GM19372 (cell line): Measurements from ENCODE around the gene ARL2.
"Not testable (repeated sequence)": the region's sequence is repeated elsewhere in the genome, so short reads cannot be mapped to it uniquely, and the experiment has no call there.

Experiments
- ATAC-seq: cut with Tn5 transposase; IDR thresholded peaks from one replicate; pipeline ENCODE4 v1.9.1; 2021; ENCODE audit warnings: mild to moderate bottlenecking, low read depth, moderate library complexity; ENCODE audit not compliant: unreplicated experiment

Gene ARL2

DNA sequence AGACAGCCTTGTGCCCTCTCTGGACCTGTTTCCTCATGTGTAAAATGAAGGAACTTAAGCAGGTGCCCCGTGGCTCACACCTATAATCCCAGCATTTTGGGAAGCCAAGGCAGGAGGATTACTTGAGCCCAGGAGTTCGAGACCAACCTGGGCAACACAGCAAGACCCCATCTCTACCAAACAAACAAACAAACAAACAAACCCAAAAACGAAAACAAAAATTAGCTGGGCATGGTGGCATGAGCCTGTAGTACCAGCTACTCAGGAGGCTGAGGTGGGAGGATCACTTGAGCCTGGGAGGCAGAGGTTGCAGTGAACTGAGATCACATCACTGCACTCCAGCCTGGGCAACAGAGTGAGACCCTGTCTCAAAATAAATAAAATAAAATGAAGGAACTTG lies 10.0 kb upstream of the ARL2 start:
- ATAC-seq: not testable (repeated sequence)

DNA sequence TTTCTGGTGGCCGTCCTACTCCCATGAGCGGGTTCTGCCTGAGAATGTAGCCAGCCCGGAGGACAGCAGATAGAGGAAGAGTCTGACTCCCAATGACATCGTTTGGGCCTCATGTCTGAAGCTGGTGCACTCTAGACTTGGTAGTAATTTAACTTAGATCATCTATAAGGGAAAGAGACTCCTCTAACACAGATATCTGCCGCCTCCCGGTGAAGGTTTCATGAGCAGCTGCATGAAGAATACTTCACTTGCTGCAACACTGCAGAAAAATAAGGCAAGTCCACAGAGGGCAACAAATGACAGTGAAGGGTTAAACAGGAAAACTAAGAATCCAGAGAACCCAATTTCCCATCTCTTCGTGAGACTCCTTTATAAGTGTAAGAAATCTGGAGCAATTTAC lies 5.9 kb upstream of the ARL2 start:
- ATAC-seq: no peak

DNA sequence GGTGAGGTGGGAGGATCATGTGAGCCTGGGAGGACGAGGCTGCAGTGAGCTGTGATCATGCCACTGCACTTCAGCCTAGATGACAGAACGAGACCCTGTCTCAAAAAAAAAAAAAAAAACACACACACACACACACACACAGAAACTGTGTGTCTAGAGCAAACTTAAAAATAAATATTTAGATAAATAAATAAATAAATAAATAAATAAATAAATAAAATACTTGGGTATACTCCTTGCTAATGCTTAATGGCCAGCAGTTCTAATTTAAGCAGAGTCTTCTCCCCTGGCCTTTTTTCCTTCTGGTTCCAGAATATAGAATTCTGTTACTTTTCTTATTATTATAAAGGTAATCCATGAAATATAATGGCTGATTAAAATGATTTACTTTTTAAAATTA lies 5.1 kb upstream of the ARL2 start:
- ATAC-seq: no peak

DNA sequence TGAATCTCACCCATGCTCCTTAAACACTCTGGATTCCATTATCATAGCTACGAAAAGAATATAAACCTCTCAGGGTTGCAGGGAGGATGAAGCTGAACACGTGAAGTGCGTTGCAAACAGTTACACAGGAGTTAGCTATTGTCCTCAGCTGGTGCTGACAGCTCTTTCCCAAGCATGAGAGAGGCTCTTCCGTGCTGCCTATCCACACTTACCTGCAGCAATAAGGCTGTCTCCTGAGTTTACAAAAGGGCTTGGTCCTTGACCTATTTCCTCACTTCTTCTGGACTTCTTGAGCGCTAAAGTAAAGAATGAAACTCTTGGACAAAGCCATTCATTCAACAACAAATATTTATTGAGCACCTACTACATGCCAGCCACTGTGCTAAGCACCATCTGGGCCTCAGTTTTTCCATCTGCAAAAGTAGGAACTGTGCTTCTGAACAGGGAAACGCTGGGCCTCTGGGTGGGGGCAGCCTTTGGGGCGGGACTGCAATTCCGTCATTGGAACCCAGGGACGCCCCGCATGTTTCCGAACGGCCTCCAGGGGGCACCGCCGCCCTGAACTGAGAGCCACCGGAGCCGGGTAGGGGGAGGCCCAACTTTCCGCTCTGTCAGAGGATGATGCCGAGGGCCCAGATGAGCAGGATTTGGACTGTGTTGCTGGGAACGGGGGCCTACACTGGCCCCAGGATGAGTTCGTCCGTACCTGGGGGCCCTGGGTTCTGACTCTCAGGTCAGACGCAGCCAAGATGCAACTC lies 651 bp upstream of the ARL2 start:
- peak; percentile 63 for ATAC-seq

DNA sequence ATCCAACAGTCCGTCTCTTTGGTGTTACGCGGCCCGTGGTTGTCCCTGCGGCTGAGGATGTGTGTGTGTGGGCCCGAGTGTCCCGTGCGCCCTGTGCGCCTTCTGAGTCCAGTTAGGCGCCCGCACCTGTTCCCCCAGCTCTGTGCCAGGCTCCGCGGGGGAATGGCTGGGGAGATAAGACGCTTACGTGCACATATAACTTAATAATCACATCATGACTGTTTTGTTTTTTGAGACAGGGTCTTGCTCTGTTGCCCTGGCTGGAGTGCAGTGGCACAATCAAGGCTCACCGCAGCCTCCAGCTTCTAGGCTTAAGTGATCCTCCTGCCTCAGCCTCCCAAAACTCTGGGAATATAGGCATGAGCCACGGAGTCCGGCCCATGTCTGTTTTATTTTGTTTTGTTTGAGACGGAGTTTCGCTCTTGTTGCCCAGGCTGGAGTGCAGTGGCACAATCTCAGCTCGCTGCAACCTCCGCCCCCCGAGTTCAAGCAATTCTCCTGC lies 817 bp downstream of the ARL2 start:
- no peak for ATAC-seq

DNA sequence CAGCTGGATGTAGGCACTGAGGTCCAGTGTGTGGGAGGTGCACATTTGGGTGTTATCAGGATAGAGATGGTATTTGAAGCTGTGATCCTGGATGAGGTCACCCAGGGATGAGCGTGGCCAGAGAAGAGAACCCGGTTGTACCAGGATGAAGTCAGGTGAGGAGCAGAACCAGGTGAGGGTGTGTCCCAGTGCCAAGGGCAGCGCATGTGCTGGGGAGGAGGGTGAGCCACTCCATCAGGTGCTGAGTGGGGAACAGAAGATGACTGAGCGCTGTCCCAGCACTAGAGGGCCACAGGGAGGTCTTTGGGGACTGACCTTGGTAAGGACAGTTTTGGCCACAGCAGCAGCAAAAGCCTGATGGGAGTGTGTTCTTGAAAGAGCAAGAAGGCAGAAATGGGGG lies 2.7 kb downstream of the ARL2 start:
- no peak for ATAC-seq

DNA sequence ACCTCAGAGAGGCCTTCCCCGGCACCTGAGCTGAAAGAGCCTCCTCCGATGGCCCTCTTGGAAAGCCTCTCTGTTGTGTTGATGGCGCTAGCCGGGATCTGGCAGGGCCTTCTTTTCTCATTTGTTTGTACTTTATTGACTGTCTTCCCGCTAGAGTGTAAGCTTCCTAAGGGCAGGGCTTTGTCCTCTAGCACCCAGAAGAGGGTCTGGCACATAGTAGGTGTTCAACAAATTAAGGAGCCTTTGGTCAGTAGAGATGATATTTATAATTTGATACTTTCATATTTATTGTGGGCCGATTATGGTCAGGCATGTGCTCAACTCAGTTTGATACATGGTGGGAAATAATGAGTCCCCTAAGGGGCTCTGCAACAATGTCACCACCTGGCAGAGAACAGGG lies 4.0 kb downstream of the ARL2 start:
- ATAC-seq: no peak

DNA sequence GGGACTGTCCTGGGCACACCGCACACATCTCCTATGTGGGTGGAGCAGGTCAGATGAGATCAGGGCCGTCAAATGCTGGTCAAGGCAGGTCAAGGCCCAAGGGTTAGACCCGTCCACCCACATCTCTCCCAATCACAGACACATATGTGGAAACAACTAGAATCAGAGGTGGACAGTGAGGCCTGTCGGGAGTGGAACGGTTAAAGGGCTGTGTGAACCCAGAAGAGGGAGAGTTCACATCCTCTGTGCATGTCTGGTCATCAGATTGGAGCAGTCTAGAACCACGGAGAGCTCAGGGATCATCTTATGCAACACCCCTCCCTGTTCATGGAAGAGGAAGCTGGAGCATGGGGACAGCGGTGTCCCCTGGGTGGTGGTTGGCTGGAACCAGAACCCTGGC lies 5.9 kb downstream of the ARL2 start:
- ATAC-seq: no peak

DNA sequence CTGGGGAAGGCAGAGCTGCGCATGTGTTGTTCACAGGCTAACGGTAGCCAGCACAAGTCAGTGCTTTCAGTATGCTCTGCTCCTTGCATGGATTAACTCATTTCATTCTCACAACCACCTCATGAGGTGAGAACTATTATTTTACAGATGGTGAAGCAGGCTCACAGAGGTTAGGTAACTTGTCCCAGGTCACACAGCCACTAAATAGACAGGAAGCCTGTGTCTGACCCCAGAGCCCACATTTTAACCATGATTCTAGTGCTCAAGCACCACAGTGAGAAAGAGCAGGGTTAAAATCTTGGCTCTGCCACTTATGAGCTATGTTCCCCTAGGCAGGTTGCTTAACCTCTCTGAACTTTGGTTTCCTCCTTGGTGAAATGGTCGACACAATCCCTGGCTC lies 7.0 kb downstream of the ARL2 start:
- ATAC-seq: no peak

DNA sequence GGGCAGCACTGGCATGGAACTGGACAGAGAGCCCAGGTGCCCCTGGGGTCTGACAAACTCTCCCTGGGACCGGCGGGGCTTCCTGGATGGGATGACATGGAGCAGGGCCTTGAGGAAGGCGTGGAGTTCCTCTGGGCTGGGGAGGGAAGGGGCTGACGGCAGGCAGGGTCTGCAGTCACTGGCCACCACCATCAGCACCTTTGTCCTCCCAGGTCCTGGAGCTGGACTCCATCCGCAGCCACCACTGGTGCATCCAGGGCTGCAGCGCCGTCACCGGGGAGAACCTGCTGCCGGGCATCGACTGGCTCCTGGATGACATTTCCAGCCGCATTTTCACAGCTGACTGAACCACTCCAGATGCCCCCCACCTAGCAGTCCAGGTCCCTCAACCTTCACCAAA lies 7.5 kb downstream of the ARL2 start:
- ATAC-seq: no peak

DNA sequence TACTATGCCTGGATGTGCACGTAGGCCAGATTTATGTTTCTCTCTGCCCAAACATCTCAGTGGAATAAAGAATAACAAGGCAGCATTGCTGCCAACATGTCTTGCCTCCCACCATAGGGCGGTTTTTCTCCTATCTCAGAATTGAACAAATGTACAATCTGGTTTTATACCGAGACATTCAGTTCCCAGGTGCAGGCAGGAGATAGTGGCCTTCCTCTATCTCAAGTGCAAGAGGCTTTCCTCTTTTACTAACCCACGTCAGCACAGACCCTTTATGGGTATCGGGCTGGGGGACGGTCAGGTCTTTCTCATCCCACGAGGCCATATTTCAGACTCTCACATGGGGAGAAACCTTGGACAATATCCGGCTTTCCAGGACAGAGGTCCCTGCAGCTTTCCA lies 9.5 kb downstream of the ARL2 start:
- not testable (repeated sequence) for ATAC-seq

DNA sequence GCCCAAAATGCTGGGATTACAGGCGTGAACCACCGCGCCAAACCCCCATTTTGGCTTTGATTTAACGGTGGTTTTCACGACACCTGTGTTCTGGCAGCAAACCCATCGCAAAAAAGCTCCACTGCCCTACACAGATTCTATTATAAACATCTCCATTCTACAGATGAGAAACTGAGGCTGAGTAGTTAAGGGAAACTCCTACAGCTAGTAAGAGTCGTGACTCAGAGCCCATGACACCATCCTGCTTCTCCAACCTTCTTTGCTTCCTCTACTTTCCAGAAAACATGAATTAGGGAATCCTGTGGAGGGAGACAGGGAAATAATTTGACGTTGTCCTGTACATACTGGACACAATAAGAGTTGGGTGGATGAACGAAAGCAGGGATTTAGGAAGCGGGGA lies 12.8 kb downstream of the ARL2 start:
- no peak for ATAC-seq

DNA sequence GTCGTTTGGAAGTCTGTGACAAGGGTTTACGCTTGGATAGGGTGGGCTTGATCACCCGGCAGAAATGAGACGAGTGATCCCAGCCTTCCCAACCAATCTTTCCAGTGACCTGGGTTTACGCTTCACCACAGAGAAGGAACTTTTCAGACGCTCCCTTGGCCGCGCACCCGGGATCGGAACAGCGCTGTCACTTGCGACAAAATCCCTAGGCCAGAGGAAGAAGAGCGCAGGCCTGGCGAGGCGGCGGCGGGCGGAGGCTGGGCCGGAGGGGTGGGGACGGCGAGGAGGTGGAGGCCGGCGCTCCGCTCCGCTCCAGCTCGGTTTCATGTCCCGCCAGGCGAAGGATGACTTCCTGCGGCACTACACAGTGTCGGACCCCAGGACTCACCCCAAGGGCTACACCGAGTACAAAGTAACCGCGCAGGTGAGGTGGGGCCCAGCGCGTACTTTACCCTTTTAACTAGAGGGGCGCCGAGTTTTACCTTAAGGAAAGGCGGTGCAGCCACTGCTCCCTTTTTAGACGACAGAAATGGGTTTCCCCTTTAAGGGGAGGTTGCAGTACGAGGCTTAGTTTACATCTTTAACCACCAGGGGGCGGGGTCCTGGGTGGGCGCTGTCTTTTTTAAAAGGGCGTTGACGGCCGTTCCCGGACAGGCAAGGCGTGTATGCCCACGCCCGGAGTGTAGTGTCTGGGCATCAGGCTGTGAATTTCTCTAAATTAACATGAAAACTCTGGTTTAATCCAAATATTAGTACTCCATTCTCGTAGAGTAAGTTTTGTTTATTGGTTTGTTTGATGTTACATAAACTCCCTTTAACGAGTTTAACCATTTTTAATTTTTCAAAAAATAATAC lies 13.5 kb downstream of the ARL2 start, which contains the start of gene SNX15:
Gene SNX15 (plus strand): TSS at position 227 of the 855 bp plus-strand sequence. CDS start 99 bp downstream, at position 326.
- ATAC-seq: peak; percentile 84

DNA sequence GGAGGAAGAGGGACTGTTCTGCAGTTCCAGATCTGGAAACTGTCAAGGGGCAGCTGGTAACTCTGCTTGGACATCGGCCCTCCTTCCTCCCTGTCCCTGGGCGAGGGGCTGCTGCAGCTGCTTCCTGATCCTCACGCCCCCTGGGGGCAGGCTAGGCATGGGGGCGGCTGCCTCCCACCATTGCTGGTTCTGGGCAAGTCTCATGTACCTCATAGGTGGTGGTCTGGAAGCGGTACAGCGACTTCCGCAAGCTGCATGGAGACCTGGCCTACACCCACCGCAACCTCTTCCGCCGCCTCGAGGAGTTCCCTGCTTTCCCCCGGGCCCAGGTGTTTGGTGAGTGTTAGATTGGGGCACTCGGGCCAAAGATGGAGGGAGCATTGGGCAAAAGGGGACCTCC lies 18.3 kb downstream of the ARL2 start:
- ATAC-seq: no peak

DNA sequence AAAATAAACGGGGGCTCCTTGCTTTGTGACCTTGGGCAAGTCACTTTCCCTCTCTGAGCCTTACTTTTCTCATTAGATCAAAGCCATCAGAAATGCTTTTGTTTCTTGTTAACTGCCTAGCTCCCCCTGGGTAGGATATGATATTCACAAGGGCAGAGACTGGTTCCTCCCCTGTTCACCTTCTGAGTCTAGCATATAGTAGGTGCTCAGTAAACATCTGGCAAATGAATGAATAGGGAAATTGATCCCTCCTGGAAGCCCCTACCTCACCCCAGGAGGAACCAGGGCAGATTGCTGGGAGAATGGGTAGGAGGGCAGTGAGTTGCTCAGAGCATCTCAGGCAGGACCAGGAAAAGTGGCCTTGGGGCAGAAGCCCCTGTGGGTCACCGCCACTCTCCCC lies 20.5 kb downstream of the ARL2 start:
- ATAC-seq: no peak

DNA sequence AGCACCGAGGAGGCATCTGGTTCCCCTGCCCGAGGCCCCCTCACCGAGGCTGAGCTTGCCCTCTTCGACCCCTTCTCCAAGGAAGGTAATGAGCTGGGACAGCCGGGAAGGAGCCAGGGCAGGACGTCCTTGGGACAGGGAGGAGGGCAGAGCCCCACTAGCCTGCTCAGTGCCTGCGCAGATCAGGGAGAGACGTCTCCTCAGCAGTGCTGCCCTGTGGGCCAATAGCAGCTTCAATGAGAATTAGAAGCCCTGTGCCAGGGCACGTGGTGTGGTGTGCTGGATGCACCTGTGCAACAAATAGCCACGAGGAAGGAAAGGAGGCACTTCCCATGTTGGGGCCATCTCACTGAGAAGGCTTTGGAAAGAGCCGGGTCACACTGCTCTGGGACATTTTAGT lies 21.6 kb downstream of the ARL2 start:
- no peak for ATAC-seq

DNA sequence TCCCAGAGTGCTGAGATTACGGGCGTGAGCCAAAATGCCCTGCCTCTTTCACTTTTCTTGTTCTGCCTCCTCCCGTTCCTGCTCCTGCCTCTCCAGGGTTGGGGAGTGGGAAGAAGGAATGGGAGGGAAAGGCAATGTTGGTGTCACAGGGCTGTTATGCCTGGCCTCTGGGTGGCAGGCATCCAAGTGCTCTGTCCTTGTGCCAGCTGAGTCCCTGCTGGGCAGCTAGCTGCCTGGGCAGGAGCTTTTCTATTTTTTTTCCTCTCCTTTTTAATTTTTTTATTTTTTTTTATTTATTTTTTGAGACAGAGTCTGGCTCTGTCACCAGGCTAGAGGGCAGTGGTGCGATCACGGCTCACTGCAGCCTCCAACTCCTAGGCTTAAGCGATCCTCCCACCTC lies 23.0 kb downstream of the ARL2 start:
- no peak for ATAC-seq

DNA sequence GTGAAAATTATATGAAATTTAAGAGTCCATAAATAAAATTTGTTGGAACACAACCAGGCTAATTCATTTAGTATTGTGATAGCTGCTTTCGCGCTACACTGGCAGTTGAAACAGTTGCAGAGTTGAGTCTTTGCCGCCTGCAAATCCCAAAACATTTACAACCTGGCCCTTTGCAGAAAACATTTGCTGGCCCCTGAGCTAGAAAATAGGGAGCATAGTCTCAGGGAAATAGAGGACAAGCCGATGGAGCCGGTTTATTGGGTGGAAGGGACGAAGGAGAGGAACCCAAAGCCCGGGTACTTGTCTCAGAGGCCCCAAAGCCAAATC lies 26.5 kb downstream of the ARL2 start:
- no peak for ATAC-seq

DNA sequence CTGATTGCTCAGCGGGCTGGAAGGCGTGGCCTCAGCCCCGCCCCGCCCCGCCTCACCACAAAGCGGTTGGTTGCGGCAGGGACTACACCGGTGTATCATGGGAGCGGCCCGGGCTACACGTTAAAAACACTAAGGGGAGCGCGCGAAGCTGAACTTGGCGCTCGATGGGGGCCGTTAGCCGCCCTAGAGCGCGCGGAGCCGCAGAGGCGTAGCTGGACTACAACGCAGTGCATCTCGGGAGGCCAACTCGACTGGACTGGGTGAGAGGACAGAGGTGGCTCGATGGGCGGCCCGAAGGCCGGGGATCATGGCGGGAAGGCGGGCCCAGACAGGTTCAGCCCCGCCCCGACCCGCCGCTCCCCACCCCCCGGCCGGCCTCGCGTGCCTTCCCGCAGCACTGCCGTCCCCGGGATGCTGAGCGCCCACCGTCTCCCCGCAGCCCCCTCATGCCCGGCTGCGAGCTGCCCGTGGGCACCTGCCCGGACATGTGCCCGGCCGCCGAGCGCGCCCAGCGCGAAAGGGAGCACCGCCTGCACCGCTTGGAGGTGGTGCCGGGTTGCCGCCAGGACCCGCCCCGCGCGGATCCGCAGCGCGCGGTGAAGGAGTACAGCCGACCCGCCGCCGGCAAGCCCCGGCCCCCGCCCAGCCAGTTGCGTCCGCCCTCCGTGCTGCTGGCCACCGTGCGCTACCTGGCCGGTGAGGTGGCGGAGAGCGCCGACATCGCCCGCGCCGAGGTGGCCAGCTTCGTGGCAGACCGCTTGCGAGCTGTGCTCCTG lies 27.1 kb downstream of the ARL2 start, which contains the start of gene SAC3D1:
Gene SAC3D1 (plus strand): TSS at position 364 of the 776 bp plus-strand sequence. CDS start 83 bp downstream, at position 447.
- peak; percentile 84 for ATAC-seq

DNA sequence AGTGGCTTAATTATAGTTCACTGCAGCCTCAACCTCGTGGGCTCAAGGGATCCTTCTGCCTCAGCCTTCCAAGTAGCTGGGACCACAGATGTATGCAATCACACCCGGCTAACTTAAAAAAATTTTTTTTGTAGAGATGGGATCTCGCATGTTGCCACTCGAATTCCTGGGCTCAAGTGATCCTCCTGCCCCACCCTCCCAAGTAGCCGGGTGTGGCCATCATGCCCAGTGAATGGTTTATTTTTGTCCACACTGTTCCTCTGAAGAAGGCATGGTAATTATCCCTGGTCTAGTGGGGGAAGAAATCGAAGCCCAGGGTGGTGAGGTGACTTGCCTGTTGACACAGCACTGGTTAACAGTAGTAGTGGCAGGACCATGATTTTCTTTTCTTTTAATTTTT lies 28.9 kb downstream of the ARL2 start:
- ATAC-seq: no peak
